HepG2 (cell line): Measurements from ENCODE around the gene SLC39A10. TPM values are rescaled to one million over a fixed set of nuclear protein-coding genes. Genes with fewer than 3 reads are reported as not detected.

Source experiments
- ATAD3A ChIP-seq: sonication (generic); formaldehyde crosslinking; IDR thresholded peaks from 2 replicates; pipeline ENCODE4 v1.4.0; 2020; ENCODE audit warnings: missing genetic modification reagents
- EP300 ChIP-seq, 3 experiments: sonication (generic) in 1 of 3; formaldehyde crosslinking in 1 of 3; IDR thresholded peaks; 2 replicates each; pipeline versions ENCODE4 v1.5.1 to v1.6.1; 2011 to 2020; ENCODE audit warnings: low read depth in 2 of 3, low read length in 2 of 3, borderline replicate concordance in 1 of 3, improper control_type of control experiment in 1 of 3, mild to moderate bottlenecking in 1 of 3, missing genetic modification reagents in 1 of 3, moderate library complexity in 1 of 3
- HMG20A ChIP-seq: IDR thresholded peaks from 2 replicates; pipeline ENCODE4 v1.6.1; 2016; ENCODE audit warnings: borderline replicate concordance
- HMGA1 ChIP-seq: sonication (generic); formaldehyde crosslinking; conservative IDR thresholded peaks from 2 replicates; pipeline ENCODE4 v1.4.0; 2020; ENCODE audit warnings: missing genetic modification reagents
- IKZF4 ChIP-seq: sonication (generic); formaldehyde crosslinking; IDR thresholded peaks from 2 replicates; pipeline ENCODE4 v1.5.1; 2020; ENCODE audit warnings: borderline replicate concordance, mild to moderate bottlenecking, low read depth, missing genetic modification reagents; ENCODE audit errors: not compliant biosample characterization
- KDM5A ChIP-seq: fragments of 200-600 bp; sonication (generic); IDR thresholded peaks from 2 replicates; pipeline ENCODE4 v1.7.0; 2018; ENCODE audit warnings: antibody characterized with exemption, mild to moderate bottlenecking, low read length, borderline replicate concordance
- KLF9 ChIP-seq: IDR thresholded peaks from 2 replicates; pipeline ENCODE4 v1.6.1; 2016; ENCODE audit warnings: low read depth
- NFAT5 ChIP-seq: sonication (generic); formaldehyde crosslinking; IDR thresholded peaks from 2 replicates; pipeline ENCODE4 v1.4.0; 2020; ENCODE audit warnings: missing genetic modification reagents
- PBX2 ChIP-seq: IDR thresholded peaks from 2 replicates; pipeline ENCODE4 v1.6.1; 2016; ENCODE audit warnings: control low read depth
- PPARG ChIP-seq: conservative IDR thresholded peaks from 2 replicates; pipeline ENCODE4 v1.6.1; 2016; ENCODE audit warnings: missing biosample characterization, missing genetic modification reagents
- ZBED4 ChIP-seq: sonication (generic); formaldehyde crosslinking; IDR thresholded peaks from 2 replicates; pipeline ENCODE4 v1.4.0; 2020; ENCODE audit warnings: missing genetic modification reagents, borderline replicate concordance
- ZNF383 ChIP-seq: sonication (generic); formaldehyde crosslinking; IDR thresholded peaks from 2 replicates; pipeline ENCODE4 v1.4.0; 2020; ENCODE audit warnings: missing genetic modification reagents, mild to moderate bottlenecking, borderline replicate concordance
- ZNF496 ChIP-seq: sonication (generic); formaldehyde crosslinking; IDR thresholded peaks from 2 replicates; pipeline ENCODE4 v1.8.1; 2023; ENCODE audit warnings: mild to moderate bottlenecking, moderate library complexity, missing genetic modification reagents; ENCODE audit not compliant: insufficient replicate concordance
- ZNF510 ChIP-seq: sonication (generic); formaldehyde crosslinking; IDR thresholded peaks from 2 replicates; pipeline ENCODE4 v1.4.0; 2020; ENCODE audit warnings: low read depth, mild to moderate bottlenecking, missing genetic modification reagents
- ZNF589 ChIP-seq: sonication (generic); formaldehyde crosslinking; conservative IDR thresholded peaks from 2 replicates; pipeline ENCODE4 v1.8.0; 2022; ENCODE audit warnings: mild to moderate bottlenecking, moderate library complexity, missing genetic modification reagents
- ZNF7 ChIP-seq: IDR thresholded peaks from 2 replicates; pipeline ENCODE4 v1.6.1; 2016; ENCODE audit warnings: missing biosample characterization, missing genetic modification reagents
- ZNF781 ChIP-seq: sonication (generic); formaldehyde crosslinking; IDR thresholded peaks from 2 replicates; pipeline ENCODE4 v1.5.1; 2020; ENCODE audit warnings: borderline replicate concordance, mild to moderate bottlenecking, missing genetic modification reagents; ENCODE audit errors: not compliant biosample characterization
- polyA plus RNA-seq, 8 experiments: library from polyadenylated mRNA; depleted of rRNA in 3 of 8; stranded (reverse) in 7 of 8; unstranded in 1 of 8; fragments of >200 nt; fragmentation: Illumina TruSeq in 4 of 8; extraction: Trizol in 4 of 8; gene quantifications; 2 replicates each; pipeline versions ENCODE4 v1.2.1 to v1.2.3, GENCODE V29; 2011 to 2016; ENCODE audit warnings: low read depth in 4 of 8, missing spikeins in 1 of 8, mixed read lengths in 1 of 8; ENCODE audit not compliant: insufficient read depth in 1 of 8
- total RNA-seq, 5 experiments: library from RNA; depleted of rRNA; stranded (reverse); fragments of >200 nt; fragmentation: Illumina TruSeq; extraction: Trizol; gene quantifications; 2 replicates each; pipeline ENCODE4 v1.2.3, GENCODE V29; 2016; ENCODE audit warnings: low read depth in 1 of 5

Gene SLC39A10
- total and polyA plus RNA-seq, 2 of the 13 experiments (the other 11 are each of a cell fraction or from before 2014, with no cell fraction given) = 13.2 to 21.0 TPM

GRCh38 chr2:195657634-195658540, 861 bp downstream of the SLC39A10 start (continued):
- TF ChIP-seq PPARG (CRISPR knock-in tag) = no peak
- 0 out of 4 replicates have a peak, but pooled peaks of 1 of the 2 experiments have one; percentile 20 for TF ChIP-seq EP300 (IDR thresholded peaks at IDR 0.05; ENCODE audit: low read depth in 2 of 2, low read length in 2 of 2)
- TF ChIP-seq EP300 (CRISPR knock-in tag; IDR thresholded peaks at IDR 0.05; ENCODE audit: borderline replicate concordance) = peak; percentile 30; the same call in 1 of the 2 replicates
- no peak for TF ChIP-seq ZNF510 (CRISPR knock-in tag)
- no peak for TF ChIP-seq ZNF383 (CRISPR knock-in tag)
- no peak for TF ChIP-seq HMGA1 (CRISPR knock-in tag)
- TF ChIP-seq PBX2 (CRISPR knock-in tag) = no peak
- no peak for TF ChIP-seq ZNF7
- peak; percentile 65; the same call in 1 of the 2 replicates for TF ChIP-seq KDM5A
- TF ChIP-seq ZBED4 = no peak
- no peak; the same call in 1 of the 2 replicates for TF ChIP-seq ZNF589 (CRISPR knock-in tag)
- TF ChIP-seq IKZF4 (CRISPR knock-in tag) = no peak
- TF ChIP-seq ZNF781 (CRISPR knock-in tag) = peak; percentile 63
- TF ChIP-seq NFAT5 (CRISPR knock-in tag) = peak; percentile 65
- no peak for TF ChIP-seq KLF9 (CRISPR knock-in tag)
- TF ChIP-seq ZNF496 (CRISPR knock-in tag) = no peak
- no peak for TF ChIP-seq ATAD3A (CRISPR knock-in tag)
- no peak for TF ChIP-seq HMG20A (CRISPR knock-in tag)
